Hematopoietic multipotent progenitor cell treated with erythropoietin and hydrocortisone succinate and interleukin-3 and kit ligand, for 15 days (in vitro differentiated cells): ENCODE data around the gene NKIRAS1.
"Not testable (repeated sequence)": the region's sequence is repeated elsewhere in the genome, so short reads cannot be mapped to it uniquely, and the experiment has no call there.

ENCODE experiments used
- DNase-seq: peaks from one replicate; pipeline ENCODE4 v3.0.0-alpha.2; 2015; ENCODE audit warnings: low spot score

NKIRAS1 gene

GRCh38 chr3:23870663-23871043 is 46.1 kb downstream of the NKIRAS1 start:
- DNase-seq = not testable (repeated sequence)

GRCh38 chr3:23869977-23870662 is 46.7 kb downstream of the NKIRAS1 start:
- no peak for DNase-seq

GRCh38 chr3:23867838-23868237 is 49.0 kb downstream of the NKIRAS1 start:
- DNase-seq = no peak

- no peak for DNase-seq
Measured at GRCh38 chr3:23867400-23867799, 49.4 kb downstream of the NKIRAS1 start.

GRCh38 chr3:23865595-23866396 is 51.0 kb downstream of the NKIRAS1 start:
- no peak for DNase-seq

- no peak for DNase-seq
Measured at GRCh38 chr3:23864931-23865330, 51.9 kb downstream of the NKIRAS1 start.

- no peak for DNase-seq
Measured at GRCh38 chr3:23863060-23863459, 53.7 kb downstream of the NKIRAS1 start.

GRCh38 chr3:23861689-23862088 is 55.1 kb downstream of the NKIRAS1 start:
- DNase-seq = no peak

GRCh38 chr3:23859839-23860382 is 56.9 kb downstream of the NKIRAS1 start:
- no peak for DNase-seq

GRCh38 chr3:23859012-23859743 is 57.6 kb downstream of the NKIRAS1 start:
- no peak for DNase-seq

- DNase-seq = no peak
Measured at GRCh38 chr3:23856286-23856685, 60.5 kb downstream of the NKIRAS1 start.

- DNase-seq = not testable (repeated sequence)
Measured at GRCh38 chr3:23849462-23849861, 67.3 kb downstream of the NKIRAS1 start.

- no peak for DNase-seq
Measured at GRCh38 chr3:23845326-23846216, 71.2 kb downstream of the NKIRAS1 start.

- DNase-seq = no peak
Measured at GRCh38 chr3:23843869-23844268, 72.9 kb downstream of the NKIRAS1 start.
